Natural killer cell (primary cell): ENCODE results near the gene P2RX3. TPM values are rescaled to one million over a fixed set of nuclear protein-coding genes. Genes with fewer than 3 reads are reported as not detected.

Experiments used
- ATAC-seq, 3 donors: fragments of 150-1000 bp in 2 of 3; fragments of 200-7000 bp in 1 of 3; cut with Tn5 transposase; 1 replicate in 1 of 3; 2 replicates in 2 of 3; pipeline ENCODE4 v1.10.0; 2021; ENCODE audit warnings: mild to moderate bottlenecking in 2 of 3, moderate library complexity in 2 of 3
- DNase-seq, 2 donors: peaks; one replicate each; pipeline versions ENCODE4 v3.0.0 to v3.0.0-alpha.2; 2013 to 2021; ENCODE audit warnings: mixed read lengths in 1 of 2
- H3K27ac ChIP-seq: one replicate; pipeline ENCODE4 v1.5.1; 2013; ENCODE audit warnings: mild to moderate bottlenecking, low read length
- H3K27me3 ChIP-seq: one replicate; pipeline ENCODE4 v1.6.1; 2013; ENCODE audit warnings: low read length; ENCODE audit not compliant: control insufficient read depth, insufficient read depth
- H3K36me3 ChIP-seq: one replicate; pipeline ENCODE4 v1.6.1; 2013; ENCODE audit warnings: low read length; ENCODE audit not compliant: control insufficient read depth, insufficient read depth
- H3K4me1 ChIP-seq: one replicate; pipeline ENCODE4 v1.6.1; 2013; ENCODE audit warnings: low read length; ENCODE audit not compliant: control insufficient read depth, insufficient read depth
- H3K4me3 ChIP-seq: one replicate; pipeline ENCODE4 v1.5.1; 2013; ENCODE audit warnings: low read length
- H3K9me3 ChIP-seq: one replicate; pipeline ENCODE4 v1.6.1; 2013; ENCODE audit warnings: low read length; ENCODE audit not compliant: control insufficient read depth, insufficient read depth
- H3K27ac Mint-ChIP-seq, 2 donors: one replicate each; pipeline ENCODE4 v1.8.0; 2022; ENCODE audit warnings: mild to moderate bottlenecking in 2 of 2, mixed read lengths in 2 of 2, moderate library complexity in 1 of 2
- H3K27me3 Mint-ChIP-seq, 2 donors: one replicate each; pipeline ENCODE4 v1.8.0; 2022; ENCODE audit warnings: low read depth in 2 of 2, mixed read lengths in 2 of 2
- H3K36me3 Mint-ChIP-seq: one replicate; pipeline ENCODE4 v1.8.0; 2022; ENCODE audit warnings: mixed read lengths
- H3K4me1 Mint-ChIP-seq, 2 donors: one replicate each; pipeline ENCODE4 v1.8.0; 2022; ENCODE audit warnings: mixed read lengths in 2 of 2
- H3K4me3 Mint-ChIP-seq: one replicate; pipeline ENCODE4 v1.8.0; 2022; ENCODE audit warnings: mild to moderate bottlenecking, moderate library complexity, mixed read lengths
- H3K9me3 Mint-ChIP-seq, 2 donors: one replicate each; pipeline ENCODE4 v1.8.0; 2022; ENCODE audit warnings: mixed read lengths in 2 of 2
- CTCF ChIP-seq: fragments of 200-600 bp; IDR thresholded peaks from one replicate; pipeline ENCODE4 v1.8.0; 2022; ENCODE audit warnings: antibody characterized with exemption
- WGBS: methylation state at CpG from one replicate; pipeline ENCODE4 v1.1.7; 2013; ENCODE audit warnings: missing lambda C conversion rate; ENCODE audit not compliant: insufficient coverage; 5-methylcytosine and 5-hydroxymethylcytosine counted together
- intact Hi-C: fragments of 100-400 bp; cut with micrococcal nuclease; formaldehyde crosslinking; loops from one replicate; pipeline ENCODE4 v1.14.2; 2022
- total RNA-seq, 4 donors: library from RNA; stranded (reverse); fragments of 120-200 nt in 1 of 4; gene quantifications; one replicate each; pipeline versions ENCODE4 v1.2.3 to v1.2.4, GENCODE V29; 2013 to 2022

P2RX3 gene
- total RNA-seq, 3 donors from 2014 or later (not counting 1 experiment from before 2014, with no cell fraction given) = not detected

GRCh38 chr11:57363131-57364080 is 25.3 kb downstream of the P2RX3 start:
- no peaks in the 10 kb centered on the region for H3K9me3 Mint-ChIP-seq
- no peak for ATAC-seq
- Histone ChIP-seq H3K36me3 (no peaks in the 10 kb centered on the region), H3K4me1 (no peaks in the 10 kb centered on the region), H3K9me3 (no peaks in the 10 kb centered on the region), H3K4me3 (no peak overlapping the region), H3K27ac (no peak overlapping the region), H3K27me3 (no peaks in the 10 kb centered on the region)
- no peak for DNase-seq
- no peak for TF ChIP-seq CTCF
- intact Hi-C loops = no loop called here
- no peaks in the 10 kb centered on the region for H3K4me1 Mint-ChIP-seq
- no peak overlapping the region for H3K27ac Mint-ChIP-seq
- peaks cover 0 to 6% of the 10 kb centered on the region in 2 donors for H3K27me3 Mint-ChIP-seq
- H3K36me3 Mint-ChIP-seq = no peaks in the 10 kb centered on the region
- no peak overlapping the region for H3K4me3 Mint-ChIP-seq
- 80% methylated on average over 6 of the region's 7 CpGs for WGBS

DNA sequence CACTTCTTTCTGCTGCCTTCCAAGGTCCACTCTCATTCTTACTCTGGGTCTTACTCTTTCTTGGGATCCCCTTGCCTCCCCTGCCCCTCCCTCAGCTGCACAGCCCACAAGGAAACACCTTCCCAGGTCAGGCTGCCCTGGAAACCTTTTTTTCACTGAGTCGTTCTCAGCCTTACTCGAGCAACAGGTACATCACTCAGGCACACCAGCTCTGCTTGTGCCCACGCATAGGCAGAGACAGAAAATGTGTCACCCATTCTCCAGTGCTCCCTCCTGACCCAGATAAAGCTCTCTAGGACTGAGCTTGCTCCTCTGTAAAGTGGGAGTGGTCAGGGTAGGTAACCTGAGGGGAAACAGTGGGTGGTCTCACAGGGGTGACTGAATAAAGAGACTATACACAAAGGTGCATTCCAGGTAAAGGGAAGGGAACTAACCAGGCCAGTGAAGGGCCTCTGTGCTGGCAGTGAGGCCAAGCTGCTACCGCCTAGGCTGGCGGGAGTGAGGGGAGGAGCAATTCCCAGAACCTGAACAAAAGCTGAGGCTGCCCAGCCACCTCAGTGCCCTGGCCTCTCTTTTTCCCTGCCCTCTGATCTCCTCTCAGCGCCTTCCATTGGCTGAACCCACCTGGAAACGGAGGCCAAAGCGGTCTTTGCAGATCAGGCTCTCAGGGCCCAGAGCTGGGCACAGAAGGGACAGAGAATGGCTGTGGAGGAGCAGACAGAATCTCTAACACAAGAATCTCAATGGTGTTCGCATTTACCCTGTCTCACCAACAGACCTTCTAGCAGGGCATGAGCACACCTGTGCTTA is 26.9 kb downstream of the P2RX3 start:
- TF ChIP-seq CTCF = no peak
- Mint-ChIP-seq H3K27ac (no peak overlapping the region), H3K9me3 (no peaks in the 10 kb centered on the region), H3K36me3 (no peaks in the 10 kb centered on the region), H3K4me1 (no peaks in the 10 kb centered on the region), H3K4me3 (no peak overlapping the region), H3K27me3 (peaks cover 0 to 6% of the 10 kb centered on the region in 2 donors)
- no peaks in the 10 kb centered on the region for H3K27me3 ChIP-seq
- DNase-seq = no peak
- H3K36me3 ChIP-seq = no peaks in the 10 kb centered on the region
- 88% methylated on average over 9 of the region's 9 CpGs for WGBS
- H3K4me1 ChIP-seq = no peaks in the 10 kb centered on the region
- no peak overlapping the region for H3K27ac ChIP-seq
- intact Hi-C loops = no loop called here
- H3K9me3 ChIP-seq = no peaks in the 10 kb centered on the region
- ATAC-seq = no peak
- no peak overlapping the region for H3K4me3 ChIP-seq

GRCh38 chr11:57368106-57368844 is 30.1 kb downstream of the P2RX3 start:
- Mint-ChIP-seq H3K27me3 (peaks cover 0 to 6% of the 10 kb centered on the region in 2 donors), H3K27ac (no peak overlapping the region), H3K36me3 (no peaks in the 10 kb centered on the region), H3K9me3 (no peaks in the 10 kb centered on the region), H3K4me3 (no peak overlapping the region), H3K4me1 (no peaks in the 10 kb centered on the region)
- DNase-seq (no peak), ATAC-seq (no peak)
- TF ChIP-seq CTCF = no peak
- Histone ChIP-seq H3K9me3 (no peaks in the 10 kb centered on the region), H3K27ac (no peak overlapping the region), H3K4me1 (no peaks in the 10 kb centered on the region), H3K27me3 (no peaks in the 10 kb centered on the region), H3K4me3 (no peak overlapping the region), H3K36me3 (no peaks in the 10 kb centered on the region)
- intact Hi-C loops = no loop called here
- 63% methylated on average over 18 of the region's 19 CpGs for WGBS
